ENCODE measurements around the gene ASCC1. TPM values are rescaled to one million over a fixed set of nuclear protein-coding genes. Genes with fewer than 3 reads are reported as not detected.

Gene ASCC1
- total RNA-seq, 2 donors from 2014 or later: 15.2 to 30.3 TPM

DNA sequence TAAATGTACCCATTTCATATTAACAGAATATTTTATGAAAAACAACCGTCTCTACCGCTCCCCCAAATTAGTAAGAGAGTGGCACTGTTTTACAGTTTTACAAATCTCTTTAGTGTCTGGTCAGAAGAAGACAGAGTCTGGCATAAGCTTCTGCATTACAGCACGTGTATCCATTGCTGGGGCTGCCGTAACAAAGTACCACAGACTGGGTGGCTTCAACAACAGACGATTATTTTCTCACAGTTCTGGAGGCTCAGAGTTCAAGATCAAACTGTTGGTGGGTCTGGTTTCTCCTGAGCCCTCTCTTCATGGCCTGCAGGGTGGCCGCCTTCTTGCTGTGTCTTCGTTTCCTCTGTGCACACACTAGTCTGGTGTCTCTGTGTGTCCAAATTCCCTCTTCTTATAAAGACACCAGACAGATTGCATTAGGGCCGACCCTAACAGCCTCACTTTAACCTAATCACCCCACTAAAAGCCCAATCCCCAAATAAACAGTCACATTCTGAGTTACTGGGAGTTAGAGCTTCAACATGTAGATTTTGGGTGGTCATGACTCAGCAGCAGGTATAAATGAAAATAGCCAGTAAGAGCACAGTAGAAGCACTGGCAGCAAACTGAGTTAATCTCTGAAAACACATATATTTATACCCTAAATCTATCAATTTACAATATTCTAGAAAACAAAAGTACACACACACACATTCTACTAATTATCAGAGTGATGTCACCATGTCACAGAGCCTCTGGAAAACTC is 123.7 kb downstream of the ASCC1 start:
- DNase-seq (ENCODE audit: low spot score) (no peak), ATAC-seq (ENCODE audit: insufficient number of reproducible peaks, low FRiP score, low read depth) (no peak)
- Histone ChIP-seq H3K27me3 (replicated peaks; ENCODE audit: insufficient read depth) (peaks cover 11% of the 10 kb centered on the region), H3K9me3 (no peaks in the 10 kb centered on the region), H3K4me3 (no peak overlapping the region), H3K36me3 (peaks cover 4% of the 10 kb centered on the region), H3K4me1 (ENCODE audit: control insufficient read depth in 1 of 2, low read depth in 2 of 2) (peaks cover 10 to 19% of the 10 kb centered on the region in 2 donors), H3K27ac (no peak overlapping the region)
- TF ChIP-seq, protein P1, sequence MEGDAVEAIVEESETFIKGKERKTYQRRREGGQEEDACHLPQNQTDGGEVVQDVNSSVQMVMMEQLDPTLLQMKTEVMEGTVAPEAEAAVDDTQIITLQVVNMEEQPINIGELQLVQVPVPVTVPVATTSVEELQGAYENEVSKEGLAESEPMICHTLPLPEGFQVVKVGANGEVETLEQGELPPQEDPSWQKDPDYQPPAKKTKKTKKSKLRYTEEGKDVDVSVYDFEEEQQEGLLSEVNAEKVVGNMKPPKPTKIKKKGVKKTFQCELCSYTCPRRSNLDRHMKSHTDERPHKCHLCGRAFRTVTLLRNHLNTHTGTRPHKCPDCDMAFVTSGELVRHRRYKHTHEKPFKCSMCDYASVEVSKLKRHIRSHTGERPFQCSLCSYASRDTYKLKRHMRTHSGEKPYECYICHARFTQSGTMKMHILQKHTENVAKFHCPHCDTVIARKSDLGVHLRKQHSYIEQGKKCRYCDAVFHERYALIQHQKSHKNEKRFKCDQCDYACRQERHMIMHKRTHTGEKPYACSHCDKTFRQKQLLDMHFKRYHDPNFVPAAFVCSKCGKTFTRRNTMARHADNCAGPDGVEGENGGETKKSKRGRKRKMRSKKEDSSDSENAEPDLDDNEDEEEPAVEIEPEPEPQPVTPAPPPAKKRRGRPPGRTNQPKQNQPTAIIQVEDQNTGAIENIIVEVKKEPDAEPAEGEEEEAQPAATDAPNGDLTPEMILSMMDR (IDR thresholded peaks at IDR 0.05): no peak

DNA sequence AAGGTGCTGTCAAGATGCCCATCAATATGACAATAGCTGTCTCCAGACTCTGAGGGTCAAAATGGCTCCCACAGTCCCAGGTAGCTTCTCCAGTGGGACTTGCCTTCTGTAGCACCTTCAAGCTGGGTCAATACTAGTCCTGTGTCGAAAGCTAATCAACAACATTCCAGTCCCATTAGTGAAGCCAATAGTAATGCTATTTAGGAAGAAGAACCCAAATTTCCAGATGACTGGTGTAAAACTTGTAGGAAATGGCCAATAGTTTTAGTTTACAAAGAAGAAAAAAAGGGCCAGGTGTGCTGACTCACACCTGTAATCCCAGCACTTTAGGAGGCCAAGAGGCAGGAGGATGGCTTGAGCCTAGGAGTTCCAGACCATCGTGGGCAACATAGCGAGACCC is 125.8 kb downstream of the ASCC1 start:
- TF ChIP-seq, protein P1 (IDR thresholded peaks at IDR 0.05): no peak
- H3K4me3 ChIP-seq: no peak overlapping the region
- H3K27me3 ChIP-seq (replicated peaks; ENCODE audit: insufficient read depth): peaks cover 13% of the 10 kb centered on the region
- DNase-seq (ENCODE audit: low spot score): no peak
- peaks cover 11 to 18% of the 10 kb centered on the region in 2 donors for H3K4me1 ChIP-seq (ENCODE audit: control insufficient read depth in 1 of 2, low read depth in 2 of 2)
- no peaks in the 10 kb centered on the region for H3K9me3 ChIP-seq
- no peak for ATAC-seq (ENCODE audit: insufficient number of reproducible peaks, low FRiP score, low read depth)
- no peak overlapping the region for H3K27ac ChIP-seq
- no peaks in the 10 kb centered on the region for H3K36me3 ChIP-seq

DNA sequence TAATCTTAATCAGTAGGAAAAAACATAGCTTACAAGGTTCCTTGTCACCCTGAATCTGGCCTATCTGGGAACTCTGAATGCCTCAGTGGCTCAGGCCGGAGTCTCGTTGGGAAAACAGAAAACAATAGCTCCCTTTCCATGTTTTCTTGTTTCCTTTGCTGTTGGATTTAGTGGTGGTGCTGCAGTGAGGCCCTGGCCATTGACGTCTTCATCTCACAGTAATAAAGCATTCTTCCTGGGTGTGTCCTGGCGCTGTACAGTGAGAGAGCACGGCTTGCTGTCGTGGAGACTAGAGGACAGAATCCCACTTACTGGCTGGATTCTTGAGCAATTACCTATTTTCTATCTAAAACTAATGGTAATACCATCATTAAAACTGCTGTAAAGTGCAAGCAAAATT is 126.5 kb downstream of the ASCC1 start:
- ATAC-seq (ENCODE audit: insufficient number of reproducible peaks, low FRiP score, low read depth) (no peak), DNase-seq (ENCODE audit: low spot score) (no peak)
- H3K27me3 ChIP-seq (replicated peaks; ENCODE audit: insufficient read depth): peaks cover 13% of the 10 kb centered on the region
- H3K36me3 ChIP-seq: no peaks in the 10 kb centered on the region
- no peaks in the 10 kb centered on the region for H3K9me3 ChIP-seq
- peaks cover 11 to 18% of the 10 kb centered on the region in 2 donors for H3K4me1 ChIP-seq (ENCODE audit: control insufficient read depth in 1 of 2, low read depth in 2 of 2)
- H3K4me3 ChIP-seq: no peak overlapping the region
- TF ChIP-seq, protein P1 (IDR thresholded peaks at IDR 0.05): no peak
- H3K27ac ChIP-seq: no peak overlapping the region

DNA sequence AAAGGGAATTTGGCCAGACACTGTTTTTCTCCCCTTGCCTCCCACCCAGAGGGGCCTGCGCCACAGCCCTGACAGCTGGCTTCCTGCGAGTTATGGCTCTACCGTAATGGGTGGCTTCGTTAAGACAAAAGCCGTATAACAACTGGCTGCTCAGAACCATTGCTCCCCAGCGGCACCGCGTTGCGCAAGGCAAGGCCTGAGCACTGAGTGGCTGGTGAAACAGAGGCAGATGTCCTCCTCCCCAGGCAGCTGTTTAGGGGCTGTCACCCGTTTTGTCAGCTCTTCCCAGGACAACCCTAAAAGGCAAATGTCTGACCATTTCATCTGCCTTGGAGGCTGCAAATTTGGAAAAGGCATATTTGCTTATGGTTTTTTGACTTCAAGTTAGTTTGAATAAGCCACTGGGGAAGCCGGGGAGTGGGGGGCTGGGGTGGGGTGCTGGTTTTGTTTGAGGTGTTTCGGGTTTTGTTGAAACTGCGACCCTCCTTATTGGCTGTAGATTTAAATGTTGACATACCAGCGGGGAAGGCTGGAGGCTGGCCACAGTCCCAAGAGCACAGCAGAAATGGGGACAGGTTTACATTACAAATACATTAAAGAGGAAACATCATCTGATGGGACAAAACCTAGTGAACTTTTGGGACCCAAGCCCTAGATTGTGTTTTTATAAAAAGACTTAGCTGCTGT is 127.0 kb downstream of the ASCC1 start:
- Histone ChIP-seq H3K4me1 (ENCODE audit: control insufficient read depth in 1 of 2, low read depth in 2 of 2) (peaks cover 11 to 18% of the 10 kb centered on the region in 2 donors), H3K27ac (no peak overlapping the region), H3K4me3 (peak overlapping the region; percentile 63), H3K9me3 (no peaks in the 10 kb centered on the region), H3K27me3 (replicated peaks; ENCODE audit: insufficient read depth) (peaks cover 13% of the 10 kb centered on the region), H3K36me3 (no peaks in the 10 kb centered on the region)
- no peak for ATAC-seq (ENCODE audit: insufficient number of reproducible peaks, low FRiP score, low read depth)
- TF ChIP-seq, protein P1 (IDR thresholded peaks at IDR 0.05): no peak
- no peak for DNase-seq (ENCODE audit: low spot score)
